IPS-NIHi11 (cell line): Measurements from ENCODE around the gene SORCS1.
A peak's percentile ranks its signal among the peaks of the same experiment; 100 is the strongest.

Experiments
- DNase-seq: peaks from one replicate; pipeline ENCODE4 v3.0.0; 2012; ENCODE audit warnings: mixed read lengths, low spot score

SORCS1 gene

DNA sequence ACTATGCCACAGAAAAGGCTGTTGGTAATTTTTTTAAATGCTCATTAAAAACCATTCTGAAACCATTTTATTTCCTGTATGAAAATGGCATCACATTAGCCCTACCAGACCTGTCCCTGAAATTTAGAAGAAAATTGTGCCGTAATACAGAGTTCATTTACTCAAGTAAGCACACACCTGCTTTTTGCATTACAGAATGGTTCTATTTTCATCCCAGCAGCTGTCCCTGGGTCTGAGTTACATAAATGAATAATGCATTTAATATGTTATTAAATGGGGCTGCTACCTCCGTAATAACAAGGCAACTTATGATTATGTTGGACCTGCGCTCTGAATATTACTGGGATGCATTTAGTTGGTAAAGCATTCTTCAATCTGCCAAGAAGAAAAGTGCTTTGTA lies 508.9 kb downstream of the SORCS1 start:
- no peak for DNase-seq

DNA sequence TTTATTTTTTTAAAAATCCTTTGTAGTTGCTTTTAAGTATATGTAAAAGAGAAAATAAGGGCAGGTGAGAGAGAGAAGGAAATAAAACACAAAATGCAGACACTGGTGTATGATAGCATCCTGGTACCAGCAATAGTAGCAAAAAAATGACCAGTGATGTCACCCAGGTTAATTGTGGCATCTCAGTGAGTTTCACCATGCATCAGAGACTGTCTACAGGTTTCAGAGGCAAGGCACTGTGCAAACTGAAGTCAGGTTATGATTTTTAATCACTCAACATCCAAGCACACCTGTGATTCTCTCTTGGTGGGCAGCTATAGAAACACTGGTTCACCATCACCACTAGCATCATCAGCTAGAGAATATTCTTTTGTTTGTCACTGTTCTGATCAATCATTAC lies 509.3 kb downstream of the SORCS1 start:
- DNase-seq: no peak

DNA sequence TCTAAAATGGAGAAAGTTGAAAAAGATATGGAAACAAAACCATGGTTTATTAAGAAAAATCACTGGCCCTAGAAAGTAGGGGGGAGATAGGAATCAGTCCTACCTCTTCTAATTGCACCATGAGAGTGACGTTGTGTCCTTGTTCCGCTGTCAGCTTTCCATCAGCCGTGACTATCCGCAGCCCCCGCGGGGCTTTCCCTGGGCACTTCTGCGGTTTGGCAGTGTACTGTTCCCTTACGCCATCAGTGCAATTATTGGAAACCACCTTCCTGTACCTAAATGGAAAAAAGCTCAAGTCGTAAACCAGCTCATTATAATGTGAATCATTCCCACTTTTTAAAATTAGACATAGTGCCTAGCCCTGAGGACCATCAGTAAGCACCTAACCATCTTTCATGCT lies 512.2 kb downstream of the SORCS1 start:
- no peak for DNase-seq

DNA sequence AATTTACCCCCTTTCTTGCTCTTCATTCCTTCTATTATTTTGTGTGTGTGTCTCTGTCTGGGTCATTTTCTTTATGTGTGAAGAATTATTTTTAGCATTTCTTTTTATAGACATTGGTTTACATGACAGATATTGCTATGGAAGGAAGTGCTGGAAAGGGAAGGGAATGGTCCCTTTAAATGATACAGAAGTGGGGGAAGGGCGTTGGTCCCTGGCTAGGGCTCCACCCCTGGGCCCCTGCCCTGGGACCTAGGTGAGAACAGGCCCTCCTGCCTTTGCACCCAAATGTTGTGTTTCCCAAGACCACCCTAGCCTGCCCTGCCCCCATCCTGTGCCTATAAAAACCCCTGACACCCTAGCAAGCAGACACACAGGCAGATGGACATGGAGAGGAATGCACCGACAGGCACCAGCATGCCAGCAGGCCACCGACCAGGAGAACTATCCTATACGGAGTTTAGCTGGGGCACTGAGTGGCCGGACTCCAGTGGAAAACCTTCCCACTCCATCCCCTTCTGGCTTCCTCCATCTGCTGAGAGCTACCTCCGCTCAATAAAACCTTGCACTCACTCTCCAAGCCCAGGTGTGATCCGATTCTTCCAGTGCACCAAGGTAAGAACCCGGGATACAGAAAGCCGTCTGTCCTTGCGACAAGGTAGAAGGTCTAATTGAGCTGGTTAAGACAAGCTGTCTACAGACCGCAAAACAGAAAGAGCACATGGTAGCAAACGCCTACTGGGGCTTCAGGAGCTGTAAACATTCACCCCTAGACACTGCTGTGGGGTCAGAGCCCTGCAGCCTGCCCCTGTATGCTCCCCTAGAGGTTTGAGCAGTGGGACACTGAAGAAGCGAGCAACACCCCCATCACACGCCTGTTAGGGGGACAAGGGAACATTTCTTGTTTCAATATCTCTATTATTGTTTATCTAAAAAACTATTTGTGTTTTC lies 515.7 kb downstream of the SORCS1 start:
- no peak for DNase-seq

DNA sequence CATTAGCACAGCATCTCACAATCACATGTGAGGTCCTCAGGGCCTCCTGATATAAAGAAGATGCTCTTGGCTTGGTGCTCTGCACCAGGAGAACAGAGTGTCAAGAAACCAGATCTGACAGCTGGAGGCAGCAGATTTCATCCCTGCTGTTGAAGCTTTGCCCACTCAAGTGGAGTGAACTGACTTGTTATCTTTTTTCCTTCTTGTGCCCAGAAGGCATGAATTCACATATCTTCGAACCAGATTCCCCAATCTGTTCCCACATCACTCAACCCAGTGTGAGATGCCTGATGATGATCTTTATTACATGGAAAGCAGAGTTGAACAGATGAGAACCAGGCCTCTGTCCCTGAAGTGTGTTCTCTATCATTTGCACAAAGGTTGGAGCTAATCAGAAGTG lies 521.0 kb downstream of the SORCS1 start:
- no peak for DNase-seq

DNA sequence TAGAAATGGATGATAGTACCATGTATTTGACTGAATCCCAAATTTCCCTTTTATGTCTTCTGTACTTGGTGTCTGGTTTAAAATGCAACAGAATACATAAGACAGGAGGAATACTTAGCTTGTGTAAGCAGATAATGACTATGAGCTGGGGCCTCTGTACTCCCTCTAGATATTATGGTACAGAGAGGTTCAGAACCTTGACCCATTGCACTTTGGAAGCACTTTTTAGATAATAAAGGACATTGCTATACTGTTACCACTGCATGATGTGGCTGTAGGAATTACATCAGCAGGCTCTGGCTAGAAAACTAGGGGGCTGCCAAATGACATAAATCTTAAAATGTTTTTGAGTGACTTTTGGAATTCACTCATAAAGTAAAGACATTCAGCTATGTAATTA lies 526.6 kb downstream of the SORCS1 start:
- DNase-seq: no peak

DNA sequence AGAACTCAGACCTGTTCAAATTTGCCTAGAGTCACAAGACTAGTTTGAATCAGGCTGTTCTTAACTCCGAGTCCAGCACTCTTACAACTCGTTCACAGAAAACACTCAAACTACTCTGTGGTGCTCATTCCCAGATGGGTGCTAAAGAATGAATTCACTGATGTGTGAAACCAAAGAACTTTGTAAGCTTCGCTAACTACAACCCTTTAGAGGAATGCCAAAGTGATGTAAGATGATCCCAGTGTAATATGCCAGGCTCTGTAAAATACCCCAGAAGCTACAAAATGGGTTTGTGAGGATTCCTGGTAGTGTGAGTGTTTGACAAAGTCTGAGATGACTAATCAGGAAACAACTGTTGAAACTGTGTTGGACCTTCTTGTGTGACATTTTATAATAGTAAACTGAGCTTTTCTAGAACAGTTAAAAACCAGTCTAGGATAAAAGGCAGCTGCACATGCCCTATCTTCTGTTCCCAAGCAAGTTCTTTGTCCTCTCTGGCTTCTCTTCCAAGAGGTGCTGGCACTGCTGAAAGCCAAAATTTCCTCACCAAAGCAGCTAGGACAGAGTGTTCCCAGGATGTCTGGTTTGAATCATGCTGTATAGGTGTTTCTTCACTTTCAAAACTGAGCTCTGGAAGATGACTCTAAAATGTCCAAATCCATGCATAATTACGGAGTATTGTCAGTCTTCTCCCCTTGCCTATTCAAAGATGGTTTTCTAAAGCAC lies 527.6 kb downstream of the SORCS1 start:
- DNase-seq: no peak

DNA sequence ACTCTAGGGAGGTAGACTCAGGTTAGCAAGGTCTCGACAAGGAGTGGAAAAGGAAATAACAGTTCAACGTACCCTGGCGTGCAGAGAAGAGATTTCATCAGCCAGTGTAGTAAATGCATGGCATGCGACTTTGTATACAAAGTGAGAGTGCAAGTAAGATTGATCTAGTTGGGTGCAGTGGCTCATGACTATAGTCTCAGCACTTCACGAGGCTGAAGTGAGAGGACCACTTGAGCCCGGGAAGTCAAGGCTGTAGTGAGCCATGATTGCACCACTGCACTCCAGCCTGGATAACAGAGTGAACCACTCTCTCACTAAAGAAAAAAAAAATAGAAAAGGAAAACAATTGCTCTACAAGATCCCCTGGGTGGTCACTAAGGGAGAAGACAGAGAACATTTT lies 528.6 kb downstream of the SORCS1 start:
- DNase-seq: no peak

DNA sequence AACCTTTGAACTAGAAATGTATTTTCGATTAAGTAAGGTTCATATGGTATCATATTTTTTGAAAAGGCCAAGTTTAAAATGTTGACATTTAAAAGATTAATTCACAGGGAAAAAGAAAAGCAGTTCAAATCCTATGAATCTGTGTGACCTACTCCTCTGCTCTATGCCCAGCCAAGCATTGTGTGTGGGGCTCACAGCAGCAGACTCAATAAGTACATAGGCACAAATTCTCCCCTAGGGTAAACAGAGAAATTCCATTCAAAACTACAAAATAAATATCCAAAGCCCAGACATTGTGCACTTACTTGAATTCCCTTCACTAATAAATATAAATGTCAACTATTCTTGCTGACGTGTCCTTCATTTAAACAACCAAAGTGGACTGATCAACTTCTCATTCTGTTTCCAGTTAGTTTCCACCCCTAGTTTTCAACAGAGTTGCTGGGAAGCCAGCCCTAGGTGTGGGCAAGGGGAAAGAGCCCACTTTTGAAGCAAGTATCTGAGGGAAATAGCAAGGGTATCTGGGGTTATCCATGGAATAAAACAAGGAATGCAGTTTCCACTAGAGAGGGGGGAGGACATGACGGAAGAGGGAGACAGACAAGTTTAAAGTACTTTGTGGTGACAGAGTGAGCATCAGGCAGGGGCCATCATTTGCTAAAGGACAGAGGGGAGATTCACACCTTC lies 533.3 kb downstream of the SORCS1 start:
- DNase-seq: no peak

DNA sequence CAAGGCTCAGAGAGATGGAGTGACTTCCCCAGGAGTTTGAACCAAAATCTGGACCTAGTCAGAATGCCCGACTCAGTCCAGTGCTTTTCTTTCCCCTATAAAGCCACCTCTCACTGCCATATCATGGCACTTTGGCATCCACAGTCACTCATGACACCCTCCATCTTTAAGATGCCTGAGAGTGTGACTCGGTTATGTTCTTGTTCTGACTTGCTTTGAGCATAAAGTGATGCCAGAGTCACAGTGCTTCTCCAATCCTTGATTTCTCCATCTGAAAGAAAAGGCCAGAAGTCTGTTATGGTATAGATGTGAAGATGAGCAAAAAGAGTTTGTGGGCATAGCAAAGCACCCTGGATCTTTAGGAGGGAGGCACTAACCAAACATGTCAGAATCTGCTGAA lies 538.1 kb downstream of the SORCS1 start:
- no peak for DNase-seq

DNA sequence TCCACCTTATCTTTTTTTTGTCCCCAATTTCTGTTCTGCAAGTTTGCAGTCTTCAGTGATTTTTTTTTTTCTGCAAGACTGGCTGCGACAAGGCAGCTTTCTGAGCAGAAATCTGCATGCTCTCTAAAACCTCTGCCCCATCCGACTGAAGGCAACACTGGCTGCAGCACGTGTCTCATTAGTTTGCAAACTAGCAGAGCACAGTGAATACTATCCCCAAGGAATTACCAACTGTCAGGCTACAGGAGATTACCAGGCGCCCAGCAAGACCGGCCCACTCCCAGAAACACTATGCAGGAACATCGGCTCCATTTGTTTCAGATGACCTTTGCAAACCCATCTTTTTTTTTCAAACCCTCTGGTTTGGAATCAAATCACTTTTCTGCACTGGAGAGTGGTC lies 538.8 kb downstream of the SORCS1 start:
- no peak for DNase-seq

DNA sequence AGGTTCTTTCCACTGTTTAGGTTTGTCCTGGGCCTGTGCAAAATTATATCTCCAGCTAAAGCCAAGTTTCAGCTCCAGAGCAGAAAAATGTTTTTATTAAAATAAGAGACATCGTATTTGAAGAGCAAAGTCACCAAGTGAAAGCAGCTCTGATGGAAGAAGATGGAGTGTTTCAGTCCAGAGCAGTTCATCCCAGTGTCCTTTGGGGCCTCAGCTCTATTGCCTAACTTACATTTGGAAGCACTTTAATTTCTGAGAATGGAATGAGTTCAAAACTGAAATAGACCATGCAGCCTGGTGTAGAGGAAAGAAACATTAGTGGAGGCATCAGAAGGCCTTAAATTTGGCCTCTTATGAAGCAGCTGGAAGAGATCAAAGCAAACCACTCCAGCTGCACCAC lies 545.2 kb downstream of the SORCS1 start:
- no peak for DNase-seq

DNA sequence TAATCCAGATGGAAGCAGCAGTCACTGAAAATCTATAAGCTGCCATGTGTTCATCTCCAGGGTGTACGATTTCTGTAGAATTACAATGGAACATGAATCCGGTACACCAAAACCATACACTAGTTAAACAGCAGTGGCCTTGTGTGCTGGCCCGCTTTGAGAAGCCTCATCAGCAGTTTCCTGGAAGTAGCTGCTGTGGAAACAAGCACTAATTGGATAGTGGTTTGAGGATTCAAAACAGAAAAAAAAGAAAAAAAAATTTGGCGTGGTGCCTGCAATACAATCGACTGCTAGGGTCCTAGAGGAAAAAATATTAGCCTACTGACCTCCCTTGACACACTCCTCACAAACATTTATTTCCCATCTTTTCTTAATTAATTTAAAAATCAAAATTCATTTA lies 545.9 kb downstream of the SORCS1 start:
- no peak for DNase-seq

DNA sequence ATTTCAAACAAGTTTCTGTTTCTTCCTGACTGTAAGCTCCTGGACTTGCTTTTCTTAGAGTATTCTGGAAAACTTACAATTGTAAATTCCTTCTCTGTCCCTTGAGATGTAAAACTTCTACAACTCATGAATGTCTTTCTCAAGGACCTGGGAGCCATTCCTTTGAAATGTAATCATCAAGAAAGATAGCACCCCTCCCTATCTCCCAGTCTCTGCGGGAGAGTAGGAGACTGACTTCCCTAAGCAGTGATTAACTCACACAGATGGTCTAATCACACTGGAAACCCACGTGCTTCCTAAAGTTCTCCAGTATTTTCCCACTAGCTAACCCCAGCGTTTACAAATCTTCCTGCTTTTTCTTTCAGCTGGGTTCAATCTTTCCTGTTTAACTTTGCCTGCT lies 549.4 kb downstream of the SORCS1 start:
- DNase-seq: no peak

DNA sequence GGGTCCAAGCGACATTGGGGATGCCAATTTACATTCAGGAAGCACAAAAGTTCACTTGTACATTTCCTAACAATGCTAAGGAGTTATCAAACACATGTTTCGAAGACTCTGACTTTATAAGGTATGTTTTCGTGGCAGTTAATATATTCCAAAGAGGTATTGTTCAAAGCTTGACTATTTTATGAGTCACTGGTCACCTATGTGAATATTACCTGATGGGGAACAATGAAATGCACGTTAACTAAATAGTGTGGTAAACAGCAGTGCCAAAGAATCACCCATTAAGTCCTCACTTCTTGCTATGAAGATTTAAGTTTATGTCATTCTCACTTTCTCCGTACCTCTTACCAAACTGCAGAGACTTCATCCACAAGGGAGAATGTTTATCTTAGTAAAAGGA lies 550.2 kb downstream of the SORCS1 start:
- DNase-seq: no peak

DNA sequence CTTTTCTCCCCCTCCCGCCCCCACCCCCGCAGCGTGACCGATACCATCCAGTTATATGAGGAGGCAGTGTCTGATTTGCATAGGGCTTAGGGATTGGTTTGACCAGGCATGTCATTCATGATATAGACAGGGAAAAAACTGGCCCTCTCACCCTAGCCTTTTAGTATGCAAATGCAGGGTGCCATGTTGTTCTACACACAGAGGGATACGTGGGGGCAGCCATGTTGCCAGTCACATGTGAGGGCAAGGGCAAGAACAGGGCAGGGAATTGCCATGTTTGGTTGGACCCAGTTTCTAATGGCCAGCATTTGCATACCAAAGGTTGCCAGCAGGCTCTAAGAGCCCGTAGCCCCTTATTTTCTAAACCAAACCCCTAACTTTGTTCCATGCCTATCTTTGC lies 552.1 kb downstream of the SORCS1 start:
- peak; percentile 19 for DNase-seq

DNA sequence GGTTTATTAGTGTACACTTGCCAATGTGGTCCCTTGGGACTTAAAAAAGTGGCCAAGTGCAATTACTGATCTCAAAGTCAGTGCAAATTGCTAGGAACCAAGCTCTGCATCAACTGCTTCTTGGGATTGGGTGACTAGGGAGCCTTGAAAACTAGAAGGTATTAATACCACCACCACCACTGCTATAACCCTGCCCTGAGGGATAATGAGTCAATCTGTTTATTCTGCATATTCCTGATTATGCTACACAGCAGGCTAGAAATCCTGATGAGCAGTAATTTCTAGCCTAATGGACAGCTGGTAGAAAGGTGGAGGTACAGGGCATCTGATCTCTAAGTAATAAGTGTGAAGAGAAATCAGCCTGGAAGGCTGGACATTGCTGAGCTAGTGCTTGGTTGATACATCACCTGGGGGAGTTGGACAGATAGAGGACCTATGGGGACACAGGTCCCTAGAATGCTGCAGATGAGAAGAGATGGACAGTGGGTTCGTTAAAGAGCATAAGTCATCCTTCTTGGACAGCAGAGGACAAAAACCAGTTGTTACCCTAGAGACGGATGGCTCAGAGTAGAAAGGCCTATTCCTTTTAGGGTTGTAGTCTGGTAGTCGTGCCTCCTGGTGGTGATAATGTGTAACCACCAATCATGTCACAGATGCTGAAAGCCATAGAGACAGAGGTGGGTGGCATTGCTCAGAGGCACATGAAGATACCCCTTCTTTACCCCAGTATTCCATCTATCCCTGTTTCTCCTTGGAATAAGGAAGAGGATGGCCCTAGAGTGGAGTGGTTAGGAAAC lies 554.8 kb downstream of the SORCS1 start:
- peak; percentile 68 for DNase-seq

DNA sequence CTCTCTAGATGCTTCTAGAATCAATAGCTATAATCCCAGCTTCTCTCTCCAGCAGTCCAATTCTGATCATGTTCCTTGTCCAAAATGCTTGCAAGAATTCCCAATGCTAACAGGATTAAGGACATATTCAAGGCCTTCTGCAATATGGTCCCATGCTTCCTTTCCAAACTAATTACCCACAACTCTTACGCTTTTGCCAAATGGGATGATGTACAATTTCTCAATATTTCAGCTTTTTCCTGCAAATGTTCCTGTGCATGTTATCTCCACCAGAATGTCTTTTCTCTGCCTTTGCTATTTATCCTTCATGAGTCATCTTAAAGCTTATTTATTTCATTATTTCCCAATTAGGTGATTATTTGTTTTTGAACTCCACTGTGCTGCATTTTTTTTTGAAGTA lies 556.4 kb downstream of the SORCS1 start:
- DNase-seq: no peak

DNA sequence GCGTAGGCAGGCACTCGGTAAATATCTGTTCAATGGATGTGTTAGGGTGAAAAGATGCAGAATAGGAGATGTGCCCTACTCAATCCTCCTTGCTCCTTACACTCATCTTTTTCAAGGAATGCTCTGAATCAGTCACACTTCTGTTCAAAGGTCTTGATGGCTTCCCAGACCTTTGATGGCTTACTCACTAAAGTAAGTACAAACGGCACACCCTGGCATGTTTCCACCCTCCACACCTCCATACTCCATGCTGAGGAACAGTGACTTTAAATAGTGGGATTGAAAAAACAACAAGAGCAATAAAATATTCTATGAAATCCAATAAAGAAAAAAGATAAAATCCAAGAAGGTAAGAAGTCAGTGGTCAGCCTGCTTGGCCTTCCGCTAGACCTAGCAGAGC lies 569.2 kb downstream of the SORCS1 start:
- no peak for DNase-seq

DNA sequence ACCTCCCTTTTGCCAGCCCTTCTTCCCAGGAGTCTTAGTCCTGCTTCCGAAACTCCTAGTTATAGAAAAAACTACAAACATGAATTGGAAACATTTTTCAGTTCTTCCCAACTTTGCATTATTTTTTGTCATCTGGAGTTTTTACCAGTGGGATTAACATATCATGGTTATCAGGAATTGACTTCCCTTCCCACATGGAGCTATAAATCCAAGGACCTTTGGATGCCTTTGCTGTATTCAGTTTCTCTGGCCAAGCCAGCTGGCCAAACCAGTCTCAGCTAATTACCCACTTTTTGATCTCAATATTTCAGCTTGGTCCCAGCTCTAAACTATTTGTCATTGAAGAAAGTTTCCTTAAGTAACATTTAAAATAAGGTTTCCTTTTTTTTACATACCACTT lies 570.6 kb downstream of the SORCS1 start:
- no peak for DNase-seq

DNA sequence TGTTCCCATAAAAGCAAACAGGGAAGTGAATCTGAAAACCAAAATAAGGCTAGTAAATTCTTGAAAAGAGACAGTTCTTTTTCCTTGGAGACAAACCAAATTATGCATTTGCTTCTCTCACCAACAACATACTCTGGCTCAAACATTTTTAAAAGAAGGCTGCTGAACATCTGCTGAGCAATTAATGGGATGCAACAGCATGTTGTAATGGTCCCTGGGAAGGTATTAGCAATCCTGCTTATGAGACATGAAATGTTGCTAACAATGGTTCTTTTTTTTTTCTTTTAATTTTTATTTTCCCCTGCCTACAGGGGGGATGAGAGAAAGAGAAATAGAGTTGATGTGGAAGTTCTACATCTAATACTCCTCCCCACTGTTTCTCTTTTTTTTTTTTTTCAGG lies 572.1 kb downstream of the SORCS1 start:
- DNase-seq: no peak

DNA sequence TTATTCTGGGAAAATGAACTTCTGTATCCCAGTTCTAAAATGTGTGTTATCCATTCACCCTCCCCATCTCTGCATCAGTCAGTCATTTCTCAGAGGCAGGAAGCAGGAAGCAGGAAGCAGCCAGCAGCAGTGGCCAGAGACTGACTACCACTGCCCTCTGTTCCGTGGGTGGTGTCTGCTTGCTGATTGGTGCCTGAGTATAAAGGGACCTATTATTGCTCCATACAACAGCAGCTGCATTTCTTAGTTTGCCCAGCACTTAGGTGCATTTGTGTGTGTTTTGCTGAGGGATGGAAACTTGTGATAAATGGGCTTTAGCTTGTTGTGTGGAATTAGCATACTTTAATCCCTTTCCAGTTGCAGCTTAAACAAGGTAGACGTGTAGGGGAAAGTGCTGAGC lies 582.2 kb downstream of the SORCS1 start:
- DNase-seq: peak; percentile 18
